Activated T-cell treated with anti-CD3 and anti-CD28 coated beads for 48 hours (primary cell): ENCODE measurements around the gene CCDC126.
"Not testable (repeated sequence)": the region's sequence is repeated elsewhere in the genome, so short reads cannot be mapped to it uniquely, and the experiment has no call there.

Experiments
- DNase-seq: peaks from one replicate; pipeline ENCODE4 v3.0.0-alpha.2; 2020; ENCODE audit warnings: low read depth

CCDC126 gene

GRCh38 chr7:23628370-23628769 is 31.2 kb downstream of the CCDC126 start:
- no peak for DNase-seq

- no peak for DNase-seq
Measured at GRCh38 chr7:23633417-23633816, 36.2 kb downstream of the CCDC126 start.

- no peak for DNase-seq
Measured at GRCh38 chr7:23645822-23646221, 48.6 kb downstream of the CCDC126 start.

- no peak for DNase-seq
Measured at GRCh38 chr7:23653942-23654341, 56.8 kb downstream of the CCDC126 start.

- DNase-seq: no peak
Measured at GRCh38 chr7:23654508-23654907, 57.3 kb downstream of the CCDC126 start.

GRCh38 chr7:23655433-23655832 is 58.3 kb downstream of the CCDC126 start:
- DNase-seq: no peak

- no peak for DNase-seq
Measured at GRCh38 chr7:23658831-23659427, 61.7 kb downstream of the CCDC126 start.

GRCh38 chr7:23661385-23661784 is 64.2 kb downstream of the CCDC126 start:
- no peak for DNase-seq

GRCh38 chr7:23662124-23662983 is 65.2 kb downstream of the CCDC126 start:
- no peak for DNase-seq

- no peak for DNase-seq
Measured at GRCh38 chr7:23662984-23663313, 65.8 kb downstream of the CCDC126 start.

- no peak for DNase-seq
Measured at GRCh38 chr7:23664122-23664521, 66.9 kb downstream of the CCDC126 start.

- DNase-seq: no peak
Measured at GRCh38 chr7:23672033-23672432, 74.9 kb downstream of the CCDC126 start.

- peak; percentile 82 for DNase-seq
Measured at GRCh38 chr7:23679898-23680413, 82.8 kb downstream of the CCDC126 start, which contains the start of gene FAM221A. Gene FAM221A, plus strand, starts transcription at chr7:23680199. Its CDS starts 20 bp downstream, at chr7:23680219.

- DNase-seq: peak; percentile 27
Measured at GRCh38 chr7:23680414-23681405, 83.5 kb downstream of the CCDC126 start.

- DNase-seq: not testable (repeated sequence)
Measured at GRCh38 chr7:23684041-23684440, 86.9 kb downstream of the CCDC126 start.

GRCh38 chr7:23685731-23686130 is 88.5 kb downstream of the CCDC126 start:
- no peak for DNase-seq

GRCh38 chr7:23687011-23687410 is 89.8 kb downstream of the CCDC126 start:
- no peak for DNase-seq

GRCh38 chr7:23689165-23689564 is 92.0 kb downstream of the CCDC126 start:
- DNase-seq: no peak

- DNase-seq: no peak
Measured at GRCh38 chr7:23691320-23691719, 94.1 kb downstream of the CCDC126 start.

- DNase-seq: no peak
Measured at GRCh38 chr7:23693224-23693623, 96.0 kb downstream of the CCDC126 start.
